ENCODE data around the gene MAP1B.
A peak's percentile ranks its signal among the peaks of the same experiment; 100 is the strongest.

Gene MAP1B

DNA sequence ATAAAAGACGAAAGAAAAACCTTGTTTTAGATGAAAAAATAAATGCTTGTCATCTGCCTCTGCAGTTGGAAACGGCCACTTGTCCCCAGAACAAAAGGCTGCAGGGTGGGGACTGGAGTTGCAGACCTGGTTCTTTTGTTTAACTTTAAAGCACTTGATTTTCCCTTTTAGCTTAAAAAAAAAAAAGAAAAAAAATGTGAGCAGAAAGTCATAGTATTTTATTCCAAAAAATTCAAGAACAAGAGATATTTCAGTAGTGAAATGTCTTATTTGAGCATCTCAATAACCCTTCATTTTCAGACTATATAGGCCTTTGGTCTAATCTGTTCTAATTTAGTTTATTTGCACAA lies 1.8 kb downstream of the MAP1B start:
- in situ Hi-C loops (cut with HindIII; ENCODE audit: low pct_unique_long_range_greater_than_20kb, low sequenced_read_pairs), result no loop called here
- DNase-seq (ENCODE audit: low read depth in 1 of 2, low spot score in 1 of 2), result no peak
- TF ChIP-seq JUND (IDR thresholded peaks at IDR 0.05; ENCODE audit: low read depth), result no peak

DNA sequence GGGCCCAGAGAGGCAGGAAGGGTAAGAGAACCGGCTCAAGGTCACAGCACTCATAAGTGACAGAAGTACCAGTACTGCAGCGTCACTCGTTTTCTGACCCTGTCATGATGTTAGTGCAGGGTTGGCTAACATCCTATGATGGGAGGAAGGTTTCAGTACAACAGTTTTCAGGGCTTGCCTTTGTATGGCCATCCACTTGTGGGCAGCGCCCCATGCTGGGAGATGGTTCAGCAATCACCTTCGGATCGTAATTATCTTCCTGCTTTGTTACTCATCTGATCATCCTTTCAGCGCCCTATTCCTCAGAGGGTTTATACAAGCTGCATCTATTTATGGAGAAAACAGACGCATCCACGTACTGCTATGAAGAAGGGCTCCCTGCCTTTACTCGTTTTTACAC lies 2.4 kb downstream of the MAP1B start:
- no peak for TF ChIP-seq JUND (IDR thresholded peaks at IDR 0.05; ENCODE audit: low read depth)
- DNase-seq (ENCODE audit: low read depth in 1 of 2, low spot score in 1 of 2), result peak in 1 of 2 experiments; percentile 42
- in situ Hi-C loops (cut with HindIII; ENCODE audit: low pct_unique_long_range_greater_than_20kb, low sequenced_read_pairs), result no loop called here

DNA sequence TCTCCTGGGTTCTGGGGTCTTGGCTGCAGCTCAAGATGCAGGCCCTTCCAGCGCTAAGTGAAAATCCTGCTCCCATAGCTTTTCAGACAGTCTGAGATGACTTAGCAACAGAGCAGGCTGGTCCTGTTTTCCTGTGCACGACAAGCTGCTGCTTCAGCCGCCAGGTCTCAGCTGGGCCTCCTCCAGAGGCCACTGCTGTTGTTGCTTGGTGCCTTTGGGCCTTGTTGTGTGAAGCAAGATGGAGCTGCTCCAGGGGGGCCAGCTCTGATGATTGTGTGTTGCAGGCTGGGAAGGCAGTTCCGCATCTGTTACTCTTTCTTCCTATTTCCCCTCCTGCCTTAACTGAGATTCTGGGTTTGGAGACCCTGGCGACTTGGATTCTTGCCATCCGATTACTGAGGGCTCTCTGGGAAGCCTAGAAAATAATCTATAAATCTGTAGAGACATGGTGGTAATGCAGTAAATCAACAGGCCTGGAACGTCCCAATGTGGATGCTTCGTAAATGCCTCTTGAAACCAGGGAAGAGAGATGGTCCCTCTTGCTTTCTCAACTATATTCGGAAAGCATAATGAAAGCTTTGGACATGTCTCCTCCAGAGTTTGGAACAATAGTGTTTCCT lies 3.2 kb downstream of the MAP1B start:
- in situ Hi-C loops (cut with HindIII; ENCODE audit: low pct_unique_long_range_greater_than_20kb, low sequenced_read_pairs), result no loop called here
- no peak for DNase-seq (ENCODE audit: low read depth in 1 of 2, low spot score in 1 of 2)
- TF ChIP-seq JUND (IDR thresholded peaks at IDR 0.05; ENCODE audit: low read depth), result no peak

DNA sequence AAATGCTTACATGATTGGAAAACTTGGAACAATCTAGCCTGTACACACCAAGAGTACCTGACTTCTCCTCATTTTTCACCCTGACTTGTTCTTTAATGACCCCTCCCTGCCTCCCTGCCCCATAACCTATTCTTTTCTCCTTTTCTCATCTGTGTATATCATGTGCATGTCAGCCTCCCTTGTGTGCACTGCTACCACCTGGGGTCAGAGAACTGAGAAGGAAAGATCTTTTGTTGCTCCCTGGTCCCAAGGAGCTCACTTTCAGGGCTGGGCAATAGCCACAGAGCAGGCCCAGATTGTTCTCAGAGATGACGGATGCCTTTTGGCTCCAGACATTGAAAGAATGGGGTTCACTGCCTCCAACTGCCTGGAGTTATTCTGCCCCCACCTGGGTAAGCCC lies 5.1 kb downstream of the MAP1B start:
- DNase-seq (ENCODE audit: low read depth in 1 of 2, low spot score in 1 of 2), result no peak
- in situ Hi-C loops (cut with HindIII; ENCODE audit: low pct_unique_long_range_greater_than_20kb, low sequenced_read_pairs), result no loop called here
- TF ChIP-seq JUND (IDR thresholded peaks at IDR 0.05; ENCODE audit: low read depth), result no peak

DNA sequence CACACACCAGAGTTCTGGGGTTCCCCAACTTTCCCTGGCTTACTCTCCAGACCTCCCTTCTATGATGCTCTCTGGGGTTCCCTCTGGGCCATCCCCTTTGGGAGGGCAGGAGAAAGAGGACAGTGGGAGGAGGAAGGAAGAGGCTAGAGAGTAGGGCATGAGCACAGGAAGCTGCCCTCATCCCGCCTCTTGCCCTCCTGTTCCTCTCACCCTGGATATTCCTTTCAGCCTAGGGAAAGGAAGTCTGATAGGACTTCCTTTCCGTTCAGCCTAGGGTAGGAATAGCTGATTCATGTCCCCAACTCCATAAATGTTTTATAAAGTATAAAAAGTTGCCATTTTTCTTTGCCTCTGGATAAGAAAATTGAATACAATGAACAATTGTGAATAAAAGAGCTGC lies 7.4 kb downstream of the MAP1B start:
- in situ Hi-C loops (cut with HindIII; ENCODE audit: low pct_unique_long_range_greater_than_20kb, low sequenced_read_pairs), result no loop called here
- no peak for DNase-seq (ENCODE audit: low read depth in 1 of 2, low spot score in 1 of 2)
- no peak for TF ChIP-seq JUND (IDR thresholded peaks at IDR 0.05; ENCODE audit: low read depth)

DNA sequence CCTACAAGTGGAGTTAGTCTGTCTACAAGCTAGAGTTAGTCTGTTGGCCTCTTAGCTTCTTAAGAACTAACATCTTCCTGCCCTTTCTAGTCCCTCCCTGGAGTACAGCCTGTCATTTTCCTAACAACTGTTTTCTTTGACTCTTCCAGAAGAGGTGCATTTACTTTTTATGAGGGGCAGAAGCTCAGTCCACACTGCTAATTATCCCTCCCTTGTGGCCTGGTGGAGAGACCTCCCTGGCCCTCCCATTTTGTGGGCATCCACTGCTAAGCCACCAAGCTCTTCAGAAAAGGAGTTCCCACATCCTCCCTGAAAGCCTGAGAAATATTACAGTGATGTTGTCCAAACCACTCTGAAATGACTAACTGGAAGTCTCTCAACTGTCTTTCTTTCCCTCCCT lies 8.0 kb downstream of the MAP1B start:
- DNase-seq (ENCODE audit: low read depth in 1 of 2, low spot score in 1 of 2), result no peak
- no peak for TF ChIP-seq JUND (IDR thresholded peaks at IDR 0.05; ENCODE audit: low read depth)
- in situ Hi-C loops (cut with HindIII; ENCODE audit: low pct_unique_long_range_greater_than_20kb, low sequenced_read_pairs), result no loop called here

DNA sequence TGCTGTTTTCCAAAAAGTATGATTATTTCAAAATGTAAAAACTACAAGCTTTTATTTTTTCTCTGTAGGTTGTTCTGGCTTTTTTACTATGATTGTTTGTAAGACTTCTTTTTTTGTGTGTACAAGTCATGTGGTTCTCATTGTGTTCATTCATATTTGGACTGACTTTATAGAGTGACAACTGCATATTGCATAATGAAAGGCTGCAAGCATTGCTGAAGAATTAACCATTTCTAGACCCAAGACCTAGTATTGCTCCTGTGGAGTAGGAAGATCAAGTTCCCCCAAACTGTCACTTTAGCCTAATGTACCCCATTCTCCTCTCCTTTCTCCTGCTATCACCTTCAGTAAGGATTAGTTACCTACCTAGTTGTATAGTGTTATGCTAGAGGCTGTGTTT lies 10.0 kb downstream of the MAP1B start:
- DNase-seq (ENCODE audit: low read depth in 1 of 2, low spot score in 1 of 2), result no peak
- TF ChIP-seq JUND (IDR thresholded peaks at IDR 0.05; ENCODE audit: low read depth), result no peak
- in situ Hi-C loops (cut with HindIII; ENCODE audit: low pct_unique_long_range_greater_than_20kb, low sequenced_read_pairs), result no loop called here

DNA sequence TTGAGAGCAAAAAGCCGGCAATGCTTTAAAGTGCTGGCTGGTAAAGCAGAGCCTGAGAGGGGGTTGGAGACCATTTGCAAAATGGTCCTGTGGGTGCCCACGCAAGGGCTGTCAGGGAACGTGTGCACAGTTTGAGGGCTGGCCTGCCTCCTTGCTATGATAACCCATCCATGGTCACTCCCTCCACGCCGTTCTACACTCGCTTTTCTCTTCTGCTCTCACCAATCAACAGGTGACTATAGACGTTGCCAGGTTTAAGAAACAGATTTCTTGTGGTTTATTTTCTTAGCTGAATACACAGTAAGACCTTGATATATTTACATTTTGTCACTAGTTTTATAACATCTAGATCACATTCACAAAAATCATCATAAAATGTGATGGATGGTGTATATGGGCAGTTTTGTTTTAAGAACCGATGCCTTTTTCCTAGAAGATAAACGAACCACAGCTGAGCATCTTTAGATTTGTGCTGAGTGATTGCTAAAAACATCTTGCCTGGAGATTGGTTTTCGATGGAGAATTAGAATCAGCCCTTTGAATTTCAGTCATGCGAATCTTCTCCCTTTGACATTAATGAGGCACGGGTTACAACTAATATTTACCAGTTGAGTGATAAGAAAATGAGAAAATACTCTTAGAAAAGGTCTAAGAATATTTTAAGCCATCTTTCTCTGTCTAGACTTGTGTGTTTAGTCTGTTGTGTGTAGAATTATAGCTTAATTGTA lies 13.9 kb downstream of the MAP1B start:
- no peak for TF ChIP-seq JUND (IDR thresholded peaks at IDR 0.05; ENCODE audit: low read depth)
- in situ Hi-C loops (cut with HindIII; ENCODE audit: low pct_unique_long_range_greater_than_20kb, low sequenced_read_pairs), result no loop called here
- no peak for DNase-seq (ENCODE audit: low read depth in 1 of 2, low spot score in 1 of 2)

DNA sequence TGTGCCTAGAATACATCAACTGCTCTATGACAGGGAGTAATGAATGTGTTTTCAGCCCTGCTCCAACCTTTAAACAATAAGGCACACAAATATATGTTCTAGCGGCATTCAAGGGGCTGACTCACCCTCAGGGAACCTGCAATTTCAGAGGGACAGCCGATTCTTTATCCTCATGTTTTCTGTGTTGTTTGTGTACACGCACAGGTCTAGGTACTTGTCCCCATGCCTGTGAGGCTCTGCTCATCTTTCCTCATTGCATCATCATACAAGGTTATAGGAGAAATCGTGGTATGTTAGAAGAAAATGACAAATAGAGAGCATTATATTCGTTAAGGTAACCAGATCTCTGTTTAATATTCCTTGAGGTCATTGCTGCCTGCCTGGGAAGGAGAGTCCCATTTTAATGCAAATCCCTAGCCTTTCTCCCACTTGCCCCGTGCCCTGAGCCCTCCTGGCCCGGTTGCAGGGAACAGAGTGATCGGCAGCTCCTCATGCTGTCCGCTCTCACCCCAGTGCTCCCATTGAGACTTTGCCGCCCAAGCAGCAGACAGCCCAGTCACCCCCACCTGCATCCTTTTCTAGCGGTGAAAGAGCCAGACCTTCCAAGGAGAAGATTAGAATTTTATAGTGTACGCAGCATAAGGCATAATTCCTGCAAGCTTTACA lies 14.6 kb downstream of the MAP1B start:
- no peak for DNase-seq (ENCODE audit: low read depth in 1 of 2, low spot score in 1 of 2)
- TF ChIP-seq JUND (IDR thresholded peaks at IDR 0.05; ENCODE audit: low read depth), result no peak
- in situ Hi-C loops (cut with HindIII; ENCODE audit: low pct_unique_long_range_greater_than_20kb, low sequenced_read_pairs), result no loop called here

DNA sequence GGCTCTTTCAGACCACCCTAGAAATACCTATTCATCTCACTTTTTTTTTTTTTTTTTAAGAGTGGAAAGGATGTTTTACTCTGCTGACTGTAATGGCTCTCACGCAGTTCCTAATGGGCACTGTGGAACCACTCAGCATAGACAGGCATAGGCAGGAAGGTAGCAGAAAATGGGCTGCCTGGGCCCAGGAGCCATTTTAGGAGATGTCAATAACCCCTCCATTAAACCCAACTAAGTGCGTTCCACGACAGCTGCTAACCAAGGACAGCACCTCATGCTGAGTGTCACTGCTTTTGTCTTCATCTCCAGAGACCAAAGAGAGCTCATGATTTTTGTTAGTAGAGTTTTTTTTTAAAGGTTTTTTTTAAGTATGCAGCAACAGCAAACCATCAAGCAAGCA lies 15.3 kb downstream of the MAP1B start:
- in situ Hi-C loops (cut with HindIII; ENCODE audit: low pct_unique_long_range_greater_than_20kb, low sequenced_read_pairs), result no loop called here
- TF ChIP-seq JUND (IDR thresholded peaks at IDR 0.05; ENCODE audit: low read depth), result no peak
- no peak for DNase-seq (ENCODE audit: low read depth in 1 of 2, low spot score in 1 of 2)

DNA sequence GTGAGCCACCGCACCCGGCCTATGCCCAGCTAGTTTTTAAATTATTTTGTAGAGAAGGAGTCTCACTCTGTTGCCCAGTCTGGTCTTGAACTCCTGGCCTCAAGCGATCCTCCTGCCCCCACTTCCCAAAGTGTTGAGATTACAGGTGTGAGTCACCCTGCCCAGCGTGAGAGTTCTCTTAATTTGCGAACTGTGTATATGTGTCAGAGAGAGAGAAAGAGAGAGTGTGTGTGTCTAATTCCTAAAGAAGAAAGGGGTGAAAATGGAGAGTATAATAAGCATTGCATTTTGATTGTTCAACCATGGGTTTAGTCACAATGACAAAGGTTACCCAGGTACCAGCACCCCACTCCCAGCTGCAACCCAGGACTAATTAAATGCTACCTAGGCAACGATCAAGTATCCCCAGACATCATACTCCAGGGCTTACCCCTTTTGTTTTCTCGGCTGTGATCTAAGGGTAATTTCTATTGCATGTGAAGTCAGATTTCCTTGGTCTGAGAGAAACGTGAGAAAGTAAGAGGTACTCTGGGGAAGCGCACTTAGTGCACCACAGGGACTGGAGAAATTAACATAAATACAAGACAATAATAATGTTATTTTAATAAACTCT lies 16.6 kb downstream of the MAP1B start:
- DNase-seq (ENCODE audit: low read depth in 1 of 2, low spot score in 1 of 2), result no peak
- TF ChIP-seq JUND (IDR thresholded peaks at IDR 0.05; ENCODE audit: low read depth), result no peak
- in situ Hi-C loops (cut with HindIII; ENCODE audit: low pct_unique_long_range_greater_than_20kb, low sequenced_read_pairs), result no loop called here

DNA sequence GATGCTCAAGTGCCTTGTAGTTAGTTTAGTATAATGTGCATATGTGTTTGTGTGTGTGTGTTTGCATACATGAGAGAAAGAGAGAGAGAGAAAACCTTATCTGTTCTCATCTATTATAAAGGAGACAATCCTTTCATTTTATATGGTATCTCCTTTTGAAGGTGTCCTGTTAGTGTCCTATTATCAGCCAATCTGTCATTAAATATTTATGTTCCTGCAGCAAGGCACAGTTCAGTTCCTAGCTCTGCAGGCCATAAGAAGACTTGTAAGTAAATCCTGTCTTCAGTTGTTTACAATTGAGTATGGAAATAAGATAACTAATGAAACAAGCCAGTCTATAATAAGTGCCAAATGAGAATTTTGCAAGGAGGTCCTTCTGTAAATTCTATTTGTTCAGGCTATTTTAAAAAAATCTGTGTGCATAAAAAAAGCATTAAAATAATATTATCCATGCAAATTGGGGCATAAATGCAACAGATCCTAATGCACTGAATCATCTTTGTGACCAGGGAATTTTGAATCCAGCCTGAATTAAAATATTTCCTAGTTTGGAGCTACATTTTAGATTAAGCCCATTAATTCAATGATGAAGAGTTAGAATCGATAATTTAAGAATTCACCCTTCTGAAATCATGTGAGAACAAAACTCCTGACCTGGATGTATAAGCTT lies 18.1 kb downstream of the MAP1B start:
- in situ Hi-C loops (cut with HindIII; ENCODE audit: low pct_unique_long_range_greater_than_20kb, low sequenced_read_pairs), result no loop called here
- TF ChIP-seq JUND (IDR thresholded peaks at IDR 0.05; ENCODE audit: low read depth), result no peak
- no peak for DNase-seq (ENCODE audit: low read depth in 1 of 2, low spot score in 1 of 2)
